NCI-H1436 (cell line): Measurements from ENCODE around the gene MLEC.
A peak's percentile ranks its signal among the peaks of the same experiment; 100 is the strongest.

ENCODE experiments used
- DNase-seq: peaks from one replicate; lab custom pipeline; 2025; lab: John Stamatoyannopoulos, UW

The MLEC gene

DNA sequence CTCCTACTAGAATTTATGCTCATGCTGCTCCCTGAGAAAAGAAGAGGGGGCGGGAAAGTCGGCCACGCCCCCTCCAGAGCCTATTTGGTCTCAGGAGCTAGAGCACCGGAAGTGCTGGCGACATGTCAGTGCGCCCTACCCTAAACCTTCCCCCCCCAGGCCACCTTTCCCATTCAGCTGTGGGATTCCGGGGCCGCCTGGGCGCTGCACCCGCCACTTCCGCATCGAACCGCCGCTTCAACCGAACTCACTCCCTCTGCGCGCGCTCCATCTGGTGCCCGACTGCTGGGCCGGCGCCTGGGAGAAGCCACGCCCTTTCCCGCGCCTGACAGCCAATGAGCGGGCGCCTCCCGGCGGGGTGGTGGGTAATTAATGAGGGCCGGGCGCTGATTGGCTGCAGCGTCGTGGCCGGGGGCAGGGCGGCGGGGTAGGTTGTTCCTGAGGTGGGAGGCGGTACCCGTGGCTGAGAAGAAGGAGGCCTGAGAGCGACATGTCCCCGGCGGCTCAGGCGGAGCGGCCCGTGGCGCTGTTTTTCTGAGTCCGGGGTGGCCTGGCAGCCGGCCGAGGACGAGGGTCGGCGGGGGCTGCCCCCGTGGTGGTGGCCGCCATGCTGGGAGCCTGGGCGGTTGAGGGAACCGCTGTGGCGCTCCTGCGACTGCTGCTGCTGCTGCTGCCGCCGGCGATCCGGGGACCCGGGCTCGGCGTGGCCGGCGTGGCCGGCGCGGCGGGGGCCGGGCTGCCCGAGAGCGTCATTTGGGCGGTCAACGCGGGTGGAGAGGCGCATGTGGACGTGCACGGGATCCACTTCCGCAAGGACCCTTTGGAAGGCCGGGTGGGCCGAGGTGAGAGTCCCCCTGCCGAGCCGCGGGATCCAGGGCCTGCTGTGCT is at the start of gene MLEC:
MLEC (plus strand) TSS at position 460 of the 888 bp plus-strand sequence; CDS start at position 608, 148 bp downstream.
- peak; percentile 96 for DNase-seq

- DNase-seq, result peak; percentile 56
Measured at GRCh38 chr12:120639771-120640721, 46.9 kb upstream of the MLEC start, which contains the start of gene CABP1. Gene CABP1 (plus strand): TSS chr12:120640626. CDS start chr12:120640686, 60 bp downstream.

DNA sequence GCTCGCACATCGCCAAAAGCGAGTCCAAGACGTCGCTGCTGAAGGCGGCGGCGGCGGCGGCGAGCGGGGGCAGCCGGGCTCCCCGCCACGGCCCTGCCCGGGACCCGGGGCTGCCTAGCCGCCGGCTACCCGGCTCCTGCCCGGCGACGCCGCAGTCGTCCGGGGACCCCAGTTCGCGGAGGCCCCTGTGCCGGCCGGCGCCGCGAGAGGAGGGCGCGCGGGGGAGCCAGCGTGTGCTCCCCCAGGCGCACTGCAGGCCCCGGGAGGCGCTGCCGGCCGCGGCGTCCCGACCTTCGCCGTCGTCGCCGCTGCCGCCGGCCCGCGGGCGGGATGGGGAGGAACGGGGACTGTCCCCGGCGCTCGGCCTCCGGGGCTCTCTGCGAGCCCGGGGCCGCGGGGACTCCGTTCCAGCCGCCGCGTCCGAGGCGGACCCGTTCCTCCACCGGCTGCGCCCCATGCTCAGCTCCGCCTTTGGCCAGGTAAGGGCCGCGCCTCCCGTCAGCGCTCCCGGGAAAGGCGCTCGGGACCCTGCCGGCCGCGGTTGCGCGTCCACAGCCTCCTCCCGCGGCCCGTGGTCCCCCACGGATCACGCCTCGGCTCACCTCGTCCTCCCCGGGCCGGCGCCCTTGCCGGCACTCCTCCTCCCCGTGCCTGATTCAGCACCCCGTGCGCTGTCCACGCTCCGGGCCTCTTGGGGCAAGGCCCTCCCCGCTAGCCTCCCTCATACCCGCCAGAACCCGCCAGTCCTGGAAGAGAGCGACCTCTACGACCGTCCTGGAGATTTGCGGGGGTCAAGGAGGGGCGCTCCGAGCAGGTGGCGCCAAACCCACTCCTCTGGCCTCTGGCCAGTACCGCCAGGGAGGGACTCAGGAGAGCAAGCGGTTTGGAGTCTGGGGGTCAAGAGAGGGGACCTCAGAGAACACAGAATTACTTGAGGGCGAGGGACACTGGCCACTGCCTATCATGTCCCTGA is 45.8 kb upstream of the MLEC start:
- DNase-seq, result no peak

DNA sequence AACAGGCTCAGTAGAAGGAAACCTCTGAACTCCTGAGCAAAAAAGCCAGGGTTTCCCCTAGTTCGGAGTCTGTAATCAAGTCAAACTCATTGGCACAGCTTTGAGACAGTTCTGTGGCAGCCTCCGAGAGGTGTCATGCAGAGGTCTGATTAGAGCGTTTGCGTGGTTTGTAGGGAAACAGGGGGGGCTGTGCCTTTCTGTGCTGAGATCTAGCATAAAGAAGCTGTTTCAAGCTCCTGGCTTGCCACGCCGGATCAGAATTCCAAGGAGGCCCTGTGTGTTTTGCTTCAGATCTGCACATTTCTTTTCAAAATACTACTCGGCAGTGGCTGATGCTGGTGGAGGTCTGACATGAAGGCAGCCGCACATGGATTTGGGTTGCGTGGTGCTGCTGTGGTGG is 44.8 kb upstream of the MLEC start:
- DNase-seq, result no peak

DNA sequence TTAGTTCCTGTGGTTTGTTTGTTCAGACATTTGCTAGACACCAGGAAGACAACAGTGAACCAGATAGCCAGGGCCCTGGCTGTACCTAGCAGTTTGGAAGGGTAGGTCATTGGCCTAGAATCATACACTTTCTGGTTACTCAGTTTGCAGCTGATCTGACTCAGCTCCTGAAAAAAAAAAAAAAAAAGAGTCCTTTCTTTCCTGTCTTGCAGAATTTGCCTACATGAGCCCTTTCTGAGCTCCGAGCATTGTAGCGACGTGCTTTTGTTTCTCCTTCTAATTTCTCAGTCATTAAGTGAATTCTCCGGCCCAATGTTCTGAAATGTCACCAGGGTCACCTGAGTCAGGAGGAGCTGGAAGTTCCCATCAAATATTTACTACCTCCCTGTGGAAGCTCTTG is 44.1 kb upstream of the MLEC start:
- no peak for DNase-seq

DNA sequence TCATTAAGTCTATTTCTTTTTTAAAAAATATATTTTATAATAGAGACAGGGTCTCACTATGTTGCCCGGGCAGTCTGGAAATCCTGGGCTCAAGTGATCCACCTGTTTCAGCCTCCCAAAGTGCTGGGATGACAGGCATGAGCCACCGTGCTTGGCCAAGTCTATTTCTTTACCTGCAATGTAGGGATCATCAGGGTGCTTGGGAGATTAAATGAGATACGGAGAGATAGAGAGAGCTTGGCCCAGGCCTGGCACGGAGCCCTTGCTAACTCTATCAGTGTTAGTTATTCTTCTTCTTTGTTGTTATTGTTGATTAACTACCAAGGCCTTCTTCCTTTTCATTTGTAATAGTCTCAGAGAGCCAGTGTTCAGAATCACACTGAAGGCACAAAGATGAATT is 43.4 kb upstream of the MLEC start:
- DNase-seq, result no peak

- DNase-seq, result no peak
Measured at GRCh38 chr12:120646044-120646443, 40.9 kb upstream of the MLEC start.

DNA sequence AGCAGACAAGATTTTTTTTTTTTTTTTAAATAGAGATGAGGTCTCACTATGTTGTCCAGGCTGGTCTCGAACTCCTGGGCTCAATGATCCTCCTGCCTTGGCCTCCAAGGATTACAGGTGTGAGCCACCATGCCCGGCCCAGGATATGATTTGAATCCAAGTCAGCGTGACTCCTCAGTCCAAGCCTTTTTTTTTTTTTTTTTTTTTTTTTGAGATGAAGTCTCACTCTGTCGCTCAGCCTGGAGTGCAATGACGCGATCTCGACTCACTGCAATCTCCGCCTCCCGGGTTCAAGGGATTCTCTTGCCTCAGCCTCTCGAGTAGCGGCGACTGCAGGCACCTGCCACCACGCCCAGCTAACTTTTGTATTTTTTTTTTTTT is 39.6 kb upstream of the MLEC start:
- DNase-seq, result no peak

GRCh38 chr12:120649442-120650232 is 37.3 kb upstream of the MLEC start:
- no peak for DNase-seq

GRCh38 chr12:120650233-120650690 is 36.7 kb upstream of the MLEC start:
- DNase-seq, result no peak

DNA sequence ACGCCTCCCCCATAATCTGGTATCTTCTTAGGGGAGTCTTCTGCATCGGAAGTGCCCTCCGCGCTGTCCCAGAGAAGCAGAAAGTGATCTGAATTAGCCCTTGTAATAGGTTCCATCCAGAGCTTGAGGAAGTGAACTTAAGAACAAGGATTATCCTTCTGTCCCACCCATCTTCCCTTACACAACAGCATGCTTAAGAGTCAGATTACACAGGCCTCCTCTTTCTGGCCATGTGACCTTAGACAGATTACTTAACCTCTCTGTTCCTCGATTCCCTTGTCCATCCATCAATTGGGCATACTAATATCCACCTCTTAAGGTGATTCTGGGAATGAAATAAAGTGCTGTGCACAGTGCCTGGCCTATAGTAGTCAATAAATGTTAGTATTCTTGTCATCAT is 35.1 kb upstream of the MLEC start:
- DNase-seq, result no peak

GRCh38 chr12:120652656-120653435 is 34.1 kb upstream of the MLEC start:
- no peak for DNase-seq

DNA sequence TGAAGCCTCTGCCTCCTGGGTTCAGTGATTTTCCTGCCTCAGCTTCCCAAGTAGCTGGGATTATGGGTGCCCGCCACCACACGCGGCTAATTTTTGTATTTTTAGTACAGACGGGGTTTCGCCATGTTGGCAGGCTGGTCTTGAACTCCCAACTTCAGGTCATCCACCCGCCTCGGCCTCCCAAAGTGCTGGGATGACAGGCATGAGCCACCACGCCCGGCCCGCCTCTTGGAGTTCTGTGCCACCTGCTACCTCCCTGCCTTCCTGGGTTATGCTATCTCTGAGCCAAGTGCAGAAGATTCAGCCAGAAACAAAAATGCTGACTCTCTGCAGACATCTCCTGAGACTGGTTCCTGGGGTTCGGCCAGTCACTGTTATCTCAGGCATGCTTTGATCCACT is 33.3 kb upstream of the MLEC start:
- DNase-seq, result no peak

- DNase-seq, result no peak
Measured at GRCh38 chr12:120654656-120655055, 32.3 kb upstream of the MLEC start.

- DNase-seq, result no peak
Measured at GRCh38 chr12:120656008-120656407, 30.9 kb upstream of the MLEC start.

GRCh38 chr12:120658286-120659150 is 28.4 kb upstream of the MLEC start:
- DNase-seq, result no peak

- DNase-seq, result no peak
Measured at GRCh38 chr12:120659151-120659525, 27.8 kb upstream of the MLEC start.

GRCh38 chr12:120661432-120661831 is 25.5 kb upstream of the MLEC start:
- no peak for DNase-seq

GRCh38 chr12:120662879-120663278 is 24.1 kb upstream of the MLEC start:
- DNase-seq, result no peak
